DOHH2 (cell line): ENCODE results near the gene CARMIL1.

Source experiments
- H3F3A ChIP-seq: fragments of 200-600 bp; sonication (generic), shearing (Covaris generic); 2 replicates; pipeline ENCODE4 v1.6.0; 2016; ENCODE audit warnings: antibody characterized with exemption, mild to moderate bottlenecking; ENCODE audit not compliant: control insufficient read depth, insufficient read depth
- H3K27ac ChIP-seq: fragments of 200-600 bp; sonication (generic); 2 replicates; pipeline ENCODE4 v1.5.1; 2014; ENCODE audit warnings: low read depth, mild to moderate bottlenecking, low read length, moderate library complexity
- H3K27me3 ChIP-seq: fragments of 200-600 bp; sonication (generic); 2 replicates; pipeline ENCODE4 v1.6.1; 2014; ENCODE audit warnings: mild to moderate bottlenecking, low read length, mixed read lengths; ENCODE audit not compliant: control insufficient read depth
- H3K36me3 ChIP-seq: fragments of 200-600 bp; sonication (generic); 2 replicates; pipeline ENCODE4 v1.6.1; 2014; ENCODE audit warnings: mild to moderate bottlenecking, low read length, moderate library complexity, mixed read lengths; ENCODE audit not compliant: control insufficient read depth
- H3K4me1 ChIP-seq: fragments of 200-600 bp; sonication (generic); 2 replicates; pipeline ENCODE4 v1.6.1; 2014; ENCODE audit warnings: mild to moderate bottlenecking, low read length, mixed read lengths; ENCODE audit not compliant: control insufficient read depth
- H3K4me2 ChIP-seq: fragments of 200-600 bp; sonication (generic); 2 replicates; pipeline ENCODE4 v1.6.0; 2014; ENCODE audit warnings: mild to moderate bottlenecking, low read length, moderate library complexity
- H3K4me3 ChIP-seq: fragments of 200-600 bp; sonication (generic); 2 replicates; pipeline ENCODE4 v1.5.1; 2014; ENCODE audit warnings: mild to moderate bottlenecking, low read length, mixed read lengths
- H3K79me2 ChIP-seq: fragments of 200-600 bp; sonication (generic); 2 replicates; pipeline ENCODE4 v1.6.1; 2014; ENCODE audit warnings: mild to moderate bottlenecking, low read length, mixed read lengths; ENCODE audit not compliant: control insufficient read depth
- H3K9me2 ChIP-seq: fragments of 200-600 bp; sonication (generic); replicated peaks from 2 replicates; pipeline ENCODE4 v1.6.1; 2014; ENCODE audit warnings: mild to moderate bottlenecking, low read length, mixed read lengths; ENCODE audit not compliant: control insufficient read depth
- H3K9me3 ChIP-seq: fragments of 200-600 bp; sonication (generic); 2 replicates; pipeline ENCODE4 v1.6.1; 2014; ENCODE audit warnings: antibody characterized with exemption, low read length, mixed read lengths; ENCODE audit not compliant: control insufficient read depth, insufficient read depth
- H4K20me1 ChIP-seq: fragments of 200-600 bp; sonication (generic); 2 replicates; pipeline ENCODE4 v1.6.0; 2014; ENCODE audit warnings: low read depth, mild to moderate bottlenecking, antibody characterized with exemption, low read length, moderate library complexity; ENCODE audit not compliant: control insufficient read depth, insufficient read depth
- CTCF ChIP-seq: fragments of 200-600 bp; sonication (generic); IDR thresholded peaks from one replicate; pipeline ENCODE4 v1.5.1; 2014; ENCODE audit warnings: antibody characterized with exemption, mild to moderate bottlenecking, low read depth, low read length; ENCODE audit not compliant: poor library complexity, severe bottlenecking
- EZH2phosphoT487 ChIP-seq: fragments of 200-600 bp; sonication (generic); IDR thresholded peaks from 2 replicates; pipeline ENCODE4 v1.6.1; 2017; ENCODE audit warnings: borderline replicate concordance, mild to moderate bottlenecking, antibody characterized with exemption, low read length, moderate library complexity, mixed read lengths

The CARMIL1 gene

DNA sequence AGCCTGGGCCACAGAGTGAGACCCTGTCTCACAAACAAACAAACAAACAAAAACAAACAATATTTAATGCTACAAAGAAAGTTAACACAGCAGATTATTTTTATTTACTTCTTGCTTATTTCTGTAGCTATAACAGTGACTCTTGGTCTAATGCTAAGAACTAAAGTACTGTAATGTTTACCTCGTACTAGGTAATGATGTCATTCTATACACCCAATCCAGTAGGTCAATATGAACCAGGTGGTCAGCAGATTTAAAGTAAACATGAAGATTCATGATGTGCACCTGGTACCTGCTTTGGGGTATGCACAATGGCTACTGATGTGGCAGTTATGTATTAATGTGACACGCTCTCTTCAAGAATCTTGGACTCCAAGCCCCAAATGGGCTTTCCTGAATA, 36.6 kb upstream of the CARMIL1 start:
- TF ChIP-seq EZH2phosphoT487 (no peak), CTCF (no peak)
- Histone ChIP-seq H3K4me3 (no peak overlapping the region), H3K79me2 (no peaks in the 10 kb centered on the region), H3F3A (no peaks in the 10 kb centered on the region), H4K20me1 (no peaks in the 10 kb centered on the region), H3K36me3 (no peaks in the 10 kb centered on the region), H3K4me2 (no peak overlapping the region), H3K9me3 (no peaks in the 10 kb centered on the region), H3K4me1 (peaks cover 4% of the 10 kb centered on the region; the same call in 1 of the 2 replicates), H3K27ac (no peak overlapping the region), H3K9me2 (no peaks in the 10 kb centered on the region), H3K27me3 (no peaks in the 10 kb centered on the region)

DNA sequence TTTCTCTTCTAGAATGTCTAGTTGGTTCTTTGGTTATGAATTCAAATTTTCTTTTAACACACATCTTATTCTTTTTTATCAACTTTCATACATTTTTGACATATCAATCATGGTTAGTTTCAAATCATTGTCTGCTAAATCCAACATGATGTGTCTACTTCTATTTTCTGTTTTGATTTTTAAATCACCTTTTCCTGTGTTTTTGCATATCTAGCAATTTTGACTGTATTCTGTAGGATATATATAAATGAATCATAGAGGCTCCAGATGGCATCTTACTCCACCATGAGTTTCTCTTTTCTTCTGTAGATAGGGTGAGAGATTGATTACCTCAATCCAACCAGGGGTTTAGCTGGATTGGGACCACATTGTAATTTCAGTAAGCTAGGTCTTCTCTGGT, 34.3 kb upstream of the CARMIL1 start:
- TF ChIP-seq EZH2phosphoT487 (no peak), CTCF (no peak)
- H3K9me3 ChIP-seq = no peaks in the 10 kb centered on the region

GRCh38 chr6:25248123-25248522, 31.1 kb upstream of the CARMIL1 start:
- Histone ChIP-seq H3K9me3 (no peaks in the 10 kb centered on the region), H3K27ac (no peak overlapping the region), H3K4me1 (peaks cover 20% of the 10 kb centered on the region), H3K4me2 (no peak overlapping the region), H3K9me2 (no peaks in the 10 kb centered on the region), H4K20me1 (no peaks in the 10 kb centered on the region), H3K36me3 (no peaks in the 10 kb centered on the region), H3F3A (no peaks in the 10 kb centered on the region), H3K79me2 (no peaks in the 10 kb centered on the region), H3K27me3 (no peaks in the 10 kb centered on the region), H3K4me3 (no peak overlapping the region)
- TF ChIP-seq EZH2phosphoT487 (no peak), CTCF (no peak)

More for the DNA sequence above, 34.3 kb upstream of the CARMIL1 start:
- no peaks in the 10 kb centered on the region for H3F3A ChIP-seq
- peaks cover 4% of the 10 kb centered on the region for H3K4me1 ChIP-seq
- no peaks in the 10 kb centered on the region for H3K27me3 ChIP-seq
- no peak overlapping the region for H3K4me2 ChIP-seq
- H3K4me3 ChIP-seq = no peak overlapping the region
- no peaks in the 10 kb centered on the region for H3K36me3 ChIP-seq
- no peaks in the 10 kb centered on the region for H3K9me2 ChIP-seq
- H4K20me1 ChIP-seq = no peaks in the 10 kb centered on the region
- no peaks in the 10 kb centered on the region for H3K79me2 ChIP-seq
- H3K27ac ChIP-seq = no peak overlapping the region

DNA sequence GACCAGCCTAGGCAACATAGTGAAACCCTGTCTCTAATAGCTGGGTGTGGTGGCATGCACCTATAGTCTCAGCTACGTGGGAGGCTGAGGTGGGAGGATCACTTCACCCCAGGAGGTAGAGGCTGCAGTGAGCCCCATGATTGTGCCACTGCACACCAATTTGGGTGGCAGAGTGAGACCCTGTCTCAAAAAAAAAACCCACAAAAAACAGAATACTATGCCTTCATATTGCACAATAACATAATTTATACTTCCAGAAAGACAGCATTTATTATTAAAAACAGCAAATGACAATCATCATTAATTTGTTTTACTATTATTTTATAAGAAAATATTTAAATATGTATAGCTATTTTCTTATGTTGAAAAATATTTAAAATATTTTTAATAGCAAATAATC, 30.0 kb upstream of the CARMIL1 start:
- H4K20me1 ChIP-seq = no peaks in the 10 kb centered on the region
- H3K36me3 ChIP-seq = no peaks in the 10 kb centered on the region
- H3K9me2 ChIP-seq = no peaks in the 10 kb centered on the region
- H3K4me1 ChIP-seq = peaks cover 20% of the 10 kb centered on the region
- H3K27me3 ChIP-seq = no peaks in the 10 kb centered on the region
- H3K27ac ChIP-seq = no peak overlapping the region
- TF ChIP-seq EZH2phosphoT487 (no peak), CTCF (no peak)
- H3K4me3 ChIP-seq = no peak overlapping the region
- no peaks in the 10 kb centered on the region for H3K9me3 ChIP-seq
- H3K4me2 ChIP-seq = no peak overlapping the region
- no peaks in the 10 kb centered on the region for H3F3A ChIP-seq
- no peaks in the 10 kb centered on the region for H3K79me2 ChIP-seq
